B cell (primary cell): ENCODE data around the gene POLR1G.

Experiments
- CTCF ChIP-seq: fragments of 200-600 bp; IDR thresholded peaks from one replicate; pipeline ENCODE4 v1.8.0; 2022; ENCODE audit warnings: antibody characterized with exemption, mild to moderate bottlenecking
- EZH2 ChIP-seq: IDR thresholded peaks from 2 replicates; pipeline ENCODE4 v1.6.1; 2012; ENCODE audit warnings: borderline replicate concordance, low read depth, mild to moderate bottlenecking, moderate library complexity, low read length; ENCODE audit not compliant: insufficient read depth, poor library complexity, severe bottlenecking

- no peak for TF ChIP-seq CTCF
- no peak for TF ChIP-seq EZH2
Measured at GRCh38 chr19:45444318-45445041, 38.0 kb downstream of the POLR1G start.
